Muscle layer of colon (tissue), 2 donors: ENCODE measurements around the gene MDFIC2.

ENCODE experiments used
- H3K27ac ChIP-seq: one replicate; pipeline ENCODE4 v1.7.0; 2013; ENCODE audit warnings: low read depth, mild to moderate bottlenecking, low read length, moderate library complexity
- H3K27me3 ChIP-seq, 2 donors: one replicate each; pipeline ENCODE4 v1.7.0; 2013; ENCODE audit warnings: low read length in 2 of 2, mild to moderate bottlenecking in 2 of 2; ENCODE audit not compliant: insufficient read depth in 2 of 2, control insufficient read depth in 1 of 2
- H3K36me3 ChIP-seq: one replicate; pipeline ENCODE4 v1.7.0; 2013; ENCODE audit warnings: mild to moderate bottlenecking, low read length; ENCODE audit not compliant: insufficient read depth
- H3K4me1 ChIP-seq: one replicate; pipeline ENCODE4 v1.7.0; 2013; ENCODE audit warnings: mild to moderate bottlenecking, low read length; ENCODE audit not compliant: insufficient read depth
- H3K4me3 ChIP-seq, 2 donors: one replicate each; pipeline ENCODE4 v1.7.0; 2013; ENCODE audit warnings: low read length in 2 of 2, low read depth in 1 of 2, mild to moderate bottlenecking in 1 of 2, moderate library complexity in 1 of 2
- H3K9ac ChIP-seq: one replicate; pipeline ENCODE4 v1.7.0; 2013; ENCODE audit warnings: low read length
- H3K9me3 ChIP-seq: one replicate; pipeline ENCODE4 v1.7.0; 2013; ENCODE audit warnings: mild to moderate bottlenecking, low read length
- donor health status: abdominal sarcoma.
- donor health status: Adenocarcinoma of cecum.

MDFIC2 gene

GRCh38 chr3:70177881-70178645 is 134.4 kb downstream of the MDFIC2 start:
- H3K27ac ChIP-seq, result no peak overlapping the region
- no peaks in the 10 kb centered on the region for H3K27me3 ChIP-seq
- H3K36me3 ChIP-seq, result no peaks in the 10 kb centered on the region
- H3K9ac ChIP-seq, result no peak overlapping the region
- peaks cover 39% of the 10 kb centered on the region for H3K4me1 ChIP-seq
- H3K9me3 ChIP-seq, result no peaks in the 10 kb centered on the region
- H3K4me3 ChIP-seq, result no peak overlapping the region

- Histone ChIP-seq H3K9ac (no peak overlapping the region), H3K9me3 (no peaks in the 10 kb centered on the region)
Observed at GRCh38 chr3:70176224-70176623, 136.2 kb downstream of the MDFIC2 start.

GRCh38 chr3:70156808-70157207 is 155.6 kb downstream of the MDFIC2 start:
- H3K27me3 ChIP-seq, result no peaks in the 10 kb centered on the region
- H3K9ac ChIP-seq, result no peak overlapping the region
- H3K27ac ChIP-seq, result no peak overlapping the region
- H3K4me1 ChIP-seq, result no peaks in the 10 kb centered on the region
- no peaks in the 10 kb centered on the region for H3K36me3 ChIP-seq
- H3K9me3 ChIP-seq, result no peaks in the 10 kb centered on the region
- no peak overlapping the region for H3K4me3 ChIP-seq

More at GRCh38 chr3:70176224-70176623, 136.2 kb downstream of the MDFIC2 start:
- Histone ChIP-seq H3K4me3 (no peak overlapping the region), H3K27me3 (no peaks in the 10 kb centered on the region), H3K4me1 (peaks cover 21% of the 10 kb centered on the region), H3K36me3 (no peaks in the 10 kb centered on the region), H3K27ac (no peak overlapping the region)

GRCh38 chr3:70150599-70150998 is 161.8 kb downstream of the MDFIC2 start:
- Histone ChIP-seq H3K9ac (no peak overlapping the region), H3K9me3 (no peaks in the 10 kb centered on the region), H3K27ac (no peak overlapping the region), H3K4me1 (no peaks in the 10 kb centered on the region), H3K27me3 (no peaks in the 10 kb centered on the region), H3K36me3 (no peaks in the 10 kb centered on the region), H3K4me3 (no peak overlapping the region)

GRCh38 chr3:70149714-70150400 is 162.6 kb downstream of the MDFIC2 start:
- H3K27ac ChIP-seq, result no peak overlapping the region
- H3K4me1 ChIP-seq, result no peaks in the 10 kb centered on the region
- no peaks in the 10 kb centered on the region for H3K36me3 ChIP-seq
- H3K9me3 ChIP-seq, result no peaks in the 10 kb centered on the region
- H3K27me3 ChIP-seq, result no peaks in the 10 kb centered on the region
- no peak overlapping the region for H3K4me3 ChIP-seq
- no peak overlapping the region for H3K9ac ChIP-seq
